Measurements from ENCODE around the gene YPEL3. TPM values are rescaled to one million over a fixed set of nuclear protein-coding genes. Genes with fewer than 3 reads are reported as not detected.

Gene YPEL3
- total and polyA plus RNA-seq, 2 donors (not counting 3 experiments of a cell fraction or from before 2014, with no cell fraction given), result 46.1 to 78.0 TPM

- no peak overlapping the region for H3K9ac ChIP-seq (replicated peaks; ENCODE audit: extremely low read depth, insufficient read depth, low read length)
- no peaks in the 10 kb centered on the region for H4K20me1 ChIP-seq (replicated peaks; ENCODE audit: control insufficient read depth, extremely low read depth, insufficient read depth, low read length)
- H3K36me3 ChIP-seq (ENCODE audit: control insufficient read depth in 2 of 2, extremely low read depth in 1 of 2, insufficient read depth in 2 of 2, low read length in 2 of 2), result no peaks in the 10 kb centered on the region
- no peaks in the 10 kb centered on the region for H3K9me1 ChIP-seq (replicated peaks; ENCODE audit: control insufficient read depth, extremely low read depth, insufficient read depth, low read length)
- no peaks in the 10 kb centered on the region for H3K4me1 ChIP-seq (ENCODE audit: control insufficient read depth, extremely low read depth, insufficient read depth, low read length)
- CTCF ChIA-PET, result no interaction called here
- FAIRE-seq, result no peak
- H2AFZ ChIP-seq (ENCODE audit: low read depth, low read length), result no peak overlapping the region
- H3K4me2 ChIP-seq (ENCODE audit: insufficient read depth, low read length), result no peak overlapping the region
- BruUV-seq (replicated peaks), result no TSS peak
- intact Hi-C loops (cut with micrococcal nuclease), result no loop called here
- no peak for DNase-seq (ENCODE audit: low read depth, low spot score)
- no peak for TF ChIP-seq FOS (IDR thresholded peaks at IDR 0.05; ENCODE audit: borderline replicate concordance, insufficient read depth, low read length)
- no peak for TF ChIP-seq JUN (IDR thresholded peaks at IDR 0.05; ENCODE audit: borderline replicate concordance, insufficient read depth, insufficient read length, low read depth)
- no peak for TF ChIP-seq MAX (IDR thresholded peaks at IDR 0.05; ENCODE audit: insufficient read depth, insufficient read length)
- TF ChIP-seq POLR2A (IDR thresholded peaks at IDR 0.05; ENCODE audit: low read depth, low read length), result no peak
- TF ChIP-seq CTCF (IDR thresholded peaks at IDR 0.05; ENCODE audit: extremely low read depth in 1 of 2, insufficient read depth in 1 of 2, low read depth in 1 of 2, low read length in 2 of 2), result no peak
- TF ChIP-seq POLR2AphosphoS5 (IDR thresholded peaks at IDR 0.05; ENCODE audit: insufficient read depth, low read depth, low read length), result no peak
- no peak for TF ChIP-seq GATA2 (IDR thresholded peaks at IDR 0.05; ENCODE audit: insufficient read depth, insufficient read length, low read depth, low read length)
- TF ChIP-seq EZH2 (IDR thresholded peaks at IDR 0.05; ENCODE audit: borderline replicate concordance, low read depth, low read length, severe bottlenecking), result no peak
- no peaks in the 10 kb centered on the region for H3K9me3 ChIP-seq (replicated peaks; ENCODE audit: control insufficient read depth, insufficient read depth, low read length)
- no peak overlapping the region for H3K27ac ChIP-seq (ENCODE audit: insufficient read depth, low read depth, low read length)
- H3K27me3 ChIP-seq (ENCODE audit: control insufficient read depth in 2 of 2, insufficient read depth in 2 of 2, low read length in 2 of 2), result no peaks in the 10 kb centered on the region
- POLR2A ChIA-PET, result no interaction called here
- H3K79me2 ChIP-seq (ENCODE audit: control insufficient read depth, insufficient read depth, low read length), result no peaks in the 10 kb centered on the region
- H3K4me3 ChIP-seq (replicated peaks in 1 of 3; ENCODE audit: insufficient read depth in 1 of 3, low read depth in 1 of 3, low read length in 3 of 3), result no peak overlapping the region
- dilution Hi-C loops (cut with MboI; ENCODE audit: extremely low pct_ligation_motif_present, low sequenced_read_pairs), result no loop called here
Measured at GRCh38 chr16:30144917-30145316, 48.9 kb upstream of the YPEL3 start.

Measured in endothelial cell of umbilical vein (primary cell).